CD4-positive, alpha-beta T cell treated with Interleukin-10 for 1 hour (primary cell): ENCODE measurements around the gene PDE2A.

Experiments used
- DNase-seq: peaks from one replicate; pipeline ENCODE4 v3.0.0-alpha.2; 2020

The PDE2A gene

DNA sequence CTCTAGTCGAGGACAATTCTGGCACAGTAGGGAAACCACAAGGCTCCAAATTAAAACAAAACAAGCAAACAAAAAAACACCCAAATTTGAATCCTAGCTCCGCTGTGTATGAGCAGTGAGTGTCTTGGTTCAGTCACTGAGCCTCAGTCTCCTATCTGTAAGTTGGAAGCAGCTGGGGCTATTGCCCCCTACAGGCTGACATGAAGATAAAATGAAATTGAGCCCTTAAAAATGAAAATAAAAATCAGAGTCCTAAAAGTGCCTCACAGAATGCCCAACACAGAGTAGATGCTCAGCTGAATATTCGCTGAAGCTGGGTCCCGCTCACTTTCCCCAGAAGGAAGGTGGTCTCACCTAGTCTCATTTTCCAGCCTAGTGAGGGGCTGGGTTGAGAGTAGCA is 65.2 kb downstream of the PDE2A start:
- DNase-seq, result peak; percentile 26

GRCh38 chr11:72607496-72607895 is 66.7 kb downstream of the PDE2A start:
- DNase-seq, result no peak

GRCh38 chr11:72606748-72607468 is 67.3 kb downstream of the PDE2A start:
- DNase-seq, result no peak

GRCh38 chr11:72605973-72606747 is 68.1 kb downstream of the PDE2A start:
- no peak for DNase-seq

DNA sequence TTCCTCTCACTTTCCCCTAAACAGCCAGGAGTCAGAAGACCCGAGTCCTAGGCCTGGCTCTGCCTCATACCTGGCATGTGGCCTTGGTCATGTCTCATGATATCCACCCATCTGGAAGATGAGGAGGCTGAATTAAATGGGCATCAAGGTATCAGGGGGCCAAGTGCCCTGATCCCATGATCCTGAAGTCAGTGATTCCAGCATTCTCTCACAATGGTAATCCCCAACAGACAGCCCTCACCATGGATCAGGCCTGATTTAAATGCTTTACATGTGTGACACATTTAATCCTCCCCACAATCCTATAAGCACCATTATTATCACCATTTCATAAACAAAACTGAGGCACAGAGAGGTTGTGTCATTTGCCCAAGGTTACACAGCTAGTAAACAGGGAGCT is 70.0 kb downstream of the PDE2A start:
- DNase-seq, result no peak

- DNase-seq, result no peak
These were observed 71.8 kb downstream of the PDE2A start for GRCh38 chr11:72602250-72602904.

- DNase-seq, result no peak
These were observed 73.7 kb downstream of the PDE2A start for GRCh38 chr11:72600557-72600956.

DNA sequence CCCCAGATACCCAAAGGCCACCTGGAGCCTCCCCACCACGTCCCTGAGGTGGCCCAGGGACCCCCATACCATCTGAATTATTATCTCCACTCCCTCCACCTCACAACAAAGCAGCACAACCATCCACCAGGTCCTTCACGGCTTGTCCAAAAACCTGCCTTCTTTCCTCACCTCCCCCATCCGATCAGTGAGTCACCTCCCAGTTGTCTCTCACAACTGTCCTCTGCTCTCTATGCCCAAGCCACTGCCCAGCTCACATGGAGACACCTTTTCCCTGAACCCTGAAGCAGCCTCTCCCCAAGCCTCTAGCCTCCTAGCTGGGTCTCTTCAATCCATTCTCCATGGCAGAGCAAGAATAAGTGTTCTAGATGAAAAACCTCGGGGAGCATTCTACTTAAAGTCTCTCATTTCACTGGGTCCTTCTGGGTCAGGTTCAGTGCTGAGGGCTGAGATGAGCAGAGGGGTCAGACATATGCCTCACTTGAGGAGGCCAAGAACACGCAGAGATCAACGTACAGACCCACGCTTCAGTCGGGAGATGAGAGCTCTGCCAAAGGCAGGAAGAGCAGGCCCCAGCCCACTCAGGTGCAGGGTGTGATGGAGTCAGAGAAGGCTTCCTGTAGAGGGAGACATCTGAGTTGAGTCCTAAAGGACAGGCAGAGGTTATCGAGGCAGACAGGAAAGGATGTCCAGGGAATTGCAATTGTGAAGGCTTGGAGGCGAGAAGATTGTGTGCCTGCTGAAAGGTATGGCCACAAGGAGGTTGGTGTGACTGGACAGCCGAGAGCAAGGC is 74.7 kb downstream of the PDE2A start:
- DNase-seq, result no peak

DNA sequence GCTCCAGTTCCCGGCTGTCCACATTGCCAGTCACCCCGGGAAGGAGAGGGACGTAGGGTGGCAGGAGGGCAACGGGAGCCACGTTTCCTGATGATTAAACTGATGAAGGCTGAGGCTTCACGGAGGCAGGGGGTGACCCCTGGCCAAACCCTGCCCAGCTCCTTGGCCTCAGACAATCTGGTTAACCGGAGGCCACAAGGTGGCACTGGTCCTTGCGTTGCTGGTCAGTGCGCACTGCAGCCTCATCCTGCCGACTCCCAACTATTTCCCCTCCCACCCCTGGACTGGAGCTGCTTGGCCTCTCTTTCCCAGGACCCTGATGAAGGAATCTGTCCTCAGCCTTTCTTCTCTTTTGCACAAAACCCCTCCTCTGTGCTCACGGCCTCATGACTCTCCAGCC is 75.3 kb downstream of the PDE2A start:
- DNase-seq, result no peak

GRCh38 chr11:72598466-72598865 is 75.8 kb downstream of the PDE2A start:
- no peak for DNase-seq

GRCh38 chr11:72597721-72598120 is 76.5 kb downstream of the PDE2A start:
- DNase-seq, result no peak

- DNase-seq, result no peak
These were observed 78.9 kb downstream of the PDE2A start for GRCh38 chr11:72595292-72595684.

- no peak for DNase-seq
These were observed 79.5 kb downstream of the PDE2A start for GRCh38 chr11:72594493-72595291.

- DNase-seq, result no peak
These were observed 81.3 kb downstream of the PDE2A start for GRCh38 chr11:72592698-72593495.

DNA sequence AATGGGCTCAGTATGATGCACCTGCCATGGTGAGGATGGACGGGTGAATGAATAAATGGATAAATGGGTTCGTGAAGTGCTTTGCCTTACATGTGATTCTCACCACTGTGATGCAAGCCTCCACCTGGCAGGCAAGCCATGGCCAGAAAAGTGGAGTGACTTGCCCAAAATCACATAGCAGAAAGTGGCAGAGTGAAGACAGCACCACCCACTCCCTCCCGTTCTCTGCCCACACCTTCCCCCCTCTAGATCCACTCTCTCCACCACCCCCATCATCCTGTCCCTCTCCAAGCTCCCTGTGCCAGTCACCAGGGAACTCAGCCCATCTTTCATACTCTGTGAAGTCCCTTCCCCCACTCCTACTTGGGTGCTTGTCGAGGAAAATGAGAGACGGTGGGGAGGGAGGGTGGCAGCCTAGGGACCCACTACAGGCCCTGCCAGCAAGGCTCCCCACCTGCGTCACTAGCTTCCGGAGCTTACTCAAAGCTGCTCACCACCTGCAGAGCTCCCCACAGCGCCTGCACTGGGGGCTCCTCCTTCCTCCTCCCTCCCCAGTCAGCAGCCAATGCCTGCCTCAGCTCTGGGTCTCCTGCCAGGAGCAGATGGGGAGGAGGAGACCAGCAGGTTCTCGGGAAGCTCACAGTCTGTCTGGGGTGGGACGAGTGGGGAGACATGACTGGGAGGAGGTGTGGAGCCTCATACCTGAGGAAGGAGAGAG is 82.3 kb downstream of the PDE2A start:
- DNase-seq, result peak; percentile 52

DNA sequence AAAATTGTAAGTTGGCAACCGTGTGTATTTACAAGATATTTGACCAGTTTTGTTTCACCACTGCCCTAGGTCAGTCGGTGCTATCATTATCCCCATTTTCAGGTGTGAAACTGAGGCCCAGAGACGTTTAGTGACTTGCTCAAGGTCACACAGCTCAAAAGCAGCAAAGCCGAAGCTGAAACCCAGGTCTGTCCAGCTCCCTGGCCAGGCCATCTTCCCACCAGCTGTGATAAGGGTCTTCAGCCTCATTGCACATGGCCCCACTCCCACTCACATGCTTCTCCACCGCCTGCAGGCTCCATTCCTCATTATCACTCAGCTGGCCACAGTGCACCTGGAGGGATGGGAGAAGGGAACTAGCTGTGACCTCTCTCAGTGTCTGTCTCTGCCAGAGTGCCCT is 83.2 kb downstream of the PDE2A start:
- no peak for DNase-seq

DNA sequence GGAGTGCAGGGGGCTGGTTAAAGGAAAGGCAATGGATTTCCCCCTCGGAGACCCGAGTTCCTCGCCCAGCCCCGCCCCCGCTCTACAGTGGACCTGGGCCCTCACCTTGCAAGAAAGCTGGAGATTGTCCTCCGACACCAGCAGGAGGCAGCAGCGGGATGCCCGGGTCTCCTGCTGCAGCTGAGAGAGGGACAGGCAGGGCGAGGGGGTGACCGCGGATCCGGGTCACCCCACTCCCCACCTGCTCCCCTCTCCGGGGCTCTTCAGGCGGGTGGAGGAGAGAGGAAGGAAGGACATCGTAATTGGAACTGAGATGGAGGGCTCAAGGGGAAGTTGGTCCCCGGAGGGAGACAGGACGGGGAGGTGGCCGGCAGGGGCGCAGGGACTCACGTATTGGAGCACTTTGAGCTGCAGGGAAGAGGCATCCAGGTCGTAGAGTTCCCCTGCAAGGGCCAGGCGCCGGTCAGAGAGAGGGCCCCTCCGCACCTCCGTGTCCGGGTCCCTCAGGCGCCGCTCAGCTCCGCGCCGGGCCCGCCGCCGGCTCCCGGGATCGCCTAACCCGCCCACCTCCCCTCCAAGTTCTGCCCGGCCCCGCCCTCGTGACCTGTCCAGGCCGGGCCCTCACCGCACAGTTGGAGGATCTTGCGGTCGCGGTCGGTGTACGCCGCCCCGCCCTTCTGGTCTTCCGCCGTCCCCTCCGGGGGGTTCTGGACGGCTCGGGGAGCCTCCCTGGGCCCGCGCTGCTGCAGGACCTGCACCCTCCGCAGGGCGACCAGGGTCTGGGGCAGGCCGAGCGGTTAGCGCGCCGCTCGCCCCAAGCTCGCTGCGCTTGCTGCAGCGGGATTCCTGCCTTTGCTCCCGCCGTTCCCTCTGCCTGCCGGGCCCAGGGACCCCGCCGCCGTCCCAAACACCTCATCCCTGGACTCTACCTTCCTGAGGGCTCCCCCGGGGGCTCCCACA is 84.1 kb downstream of the PDE2A start:
- peak; percentile 53 for DNase-seq

- no peak for DNase-seq
These were observed 85.5 kb downstream of the PDE2A start for GRCh38 chr11:72588421-72589410.
